GM13976 (cell line): Measurements from ENCODE around the gene MAP3K8.
A peak's percentile ranks its signal among the peaks of the same experiment; 100 is the strongest.

ENCODE experiments used
- DNase-seq: peaks from one replicate; pipeline ENCODE4 v3.0.0; 2012; ENCODE audit warnings: low spot score
- CTCF ChIP-seq: IDR thresholded peaks from 2 replicates; pipeline ENCODE4 v1.5.1; 2012; ENCODE audit warnings: borderline replicate concordance, mild to moderate bottlenecking; ENCODE audit not compliant: insufficient read depth; ENCODE audit errors: extremely low read depth, missing control alignments, control extremely low read depth
- in situ Hi-C: fragments of 300-500 bp; cut with MboI; formaldehyde crosslinking; loops from one replicate; pipeline ENCODE4 v1.12.0; 2022; ENCODE audit warnings: low sequenced_read_pairs, mixed read lengths, inconsistent platforms; ENCODE audit not compliant: unreplicated experiment

Gene MAP3K8

GRCh38 chr10:30404540-30404939 is 29.4 kb upstream of the MAP3K8 start:
- no peak for TF ChIP-seq CTCF
- in situ Hi-C loops, result no loop called here
- DNase-seq, result no peak

GRCh38 chr10:30411263-30411662 is 22.7 kb upstream of the MAP3K8 start:
- no peak for DNase-seq
- TF ChIP-seq CTCF, result no peak
- in situ Hi-C loops, result loop anchor here (5.0 kb wide), 1 partner anchor 121 kb away; no protein-coding TSS in a partner anchor

GRCh38 chr10:30412901-30413300 is 21.1 kb upstream of the MAP3K8 start:
- no peak for DNase-seq
- in situ Hi-C loops, result loop anchor here (5.0 kb wide), 1 partner anchor 119 kb away; no protein-coding TSS in a partner anchor
- no peak for TF ChIP-seq CTCF

GRCh38 chr10:30413996-30414576 is 19.9 kb upstream of the MAP3K8 start:
- peak; percentile 65 for DNase-seq
- TF ChIP-seq CTCF, result peak; percentile 67
- in situ Hi-C loops, result loop anchor here (5.0 kb wide), 1 partner anchor 118 kb away; no protein-coding TSS in a partner anchor

GRCh38 chr10:30415593-30415992 is 18.4 kb upstream of the MAP3K8 start:
- DNase-seq, result no peak
- no peak for TF ChIP-seq CTCF
- in situ Hi-C loops, result no loop called here

GRCh38 chr10:30417301-30417700 is 16.7 kb upstream of the MAP3K8 start:
- in situ Hi-C loops, result no loop called here
- DNase-seq, result no peak
- TF ChIP-seq CTCF, result no peak
